Activated naive CD4-positive, alpha-beta T cell treated with Interleukin-2 at 50 U/mL for 16 hours (primary cell): ENCODE measurements around the gene GABBR2.
A peak's percentile ranks its signal among the peaks of the same experiment; 100 is the strongest.
"Not testable (repeated sequence)": the region's sequence is repeated elsewhere in the genome, so short reads cannot be mapped to it uniquely, and the experiment has no call there.

ENCODE experiments used
- DNase-seq: peaks from one replicate; pipeline ENCODE4 v3.0.0-alpha.2; 2020

The GABBR2 gene

DNA sequence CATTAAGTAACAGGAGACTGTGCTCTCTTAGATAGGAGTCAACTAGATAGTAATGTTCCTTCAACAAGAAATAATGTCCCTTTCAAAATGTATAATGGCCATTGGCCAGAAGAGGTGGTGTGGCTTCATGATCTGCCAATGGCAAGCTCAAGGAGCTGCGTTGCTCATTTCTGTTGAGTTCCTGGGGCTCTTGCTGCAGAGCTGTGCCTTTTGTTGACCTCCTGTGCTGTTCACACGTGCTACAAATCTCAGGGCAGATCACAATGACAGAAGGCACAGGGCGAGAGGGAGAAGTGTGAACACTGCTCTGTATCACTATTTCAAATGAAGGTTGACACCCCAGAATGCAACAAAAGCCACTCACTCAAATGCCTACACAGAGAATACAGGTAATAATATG, 437.3 kb downstream of the GABBR2 start:
- DNase-seq = no peak

- DNase-seq = not testable (repeated sequence)
Measured at GRCh38 chr9:98270284-98270683, 438.5 kb downstream of the GABBR2 start.

DNA sequence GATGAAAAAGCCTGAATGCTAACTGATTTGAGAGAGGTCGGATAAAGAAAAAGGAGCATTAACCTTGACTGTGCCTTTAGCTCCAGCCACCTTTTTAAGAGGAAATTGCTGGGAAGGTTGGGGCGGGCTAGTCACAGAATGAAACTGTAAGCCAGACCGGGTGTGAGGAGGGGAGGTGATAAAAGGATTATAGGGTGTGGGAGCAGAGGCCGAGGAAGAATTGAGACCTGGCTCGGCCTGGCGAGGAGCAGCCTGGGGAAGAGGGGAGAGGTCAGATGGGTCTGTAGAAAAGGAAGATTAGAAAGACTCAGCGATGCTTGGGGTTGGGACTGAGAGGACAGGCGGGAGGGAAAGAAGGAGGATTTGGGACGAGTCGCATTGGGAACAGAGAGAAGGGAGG, 439.1 kb downstream of the GABBR2 start:
- DNase-seq = not testable (repeated sequence)

- DNase-seq = not testable (repeated sequence)
Measured at GRCh38 chr9:98267556-98267955, 441.2 kb downstream of the GABBR2 start.

DNA sequence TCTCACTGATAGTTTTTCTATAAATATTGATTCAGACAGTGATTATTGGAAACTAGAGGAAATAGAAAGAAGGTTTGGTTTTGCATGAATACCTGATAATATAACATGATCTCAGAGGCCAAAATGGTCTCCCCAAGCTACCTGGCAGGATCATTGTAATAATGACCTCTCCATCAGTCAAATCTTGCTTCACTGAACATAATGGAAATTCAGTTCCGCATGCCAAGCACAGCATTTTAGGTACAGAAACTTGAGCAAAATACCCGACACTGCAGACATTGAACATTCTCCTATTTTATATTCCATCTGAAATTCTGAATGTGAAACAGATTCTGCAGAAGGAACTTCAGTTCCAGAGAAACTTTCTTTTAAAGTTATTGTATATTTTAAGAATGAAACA, 444.2 kb downstream of the GABBR2 start:
- no peak for DNase-seq

GRCh38 chr9:98263482-98264357, 445.0 kb downstream of the GABBR2 start:
- peak; percentile 85 for DNase-seq

DNA sequence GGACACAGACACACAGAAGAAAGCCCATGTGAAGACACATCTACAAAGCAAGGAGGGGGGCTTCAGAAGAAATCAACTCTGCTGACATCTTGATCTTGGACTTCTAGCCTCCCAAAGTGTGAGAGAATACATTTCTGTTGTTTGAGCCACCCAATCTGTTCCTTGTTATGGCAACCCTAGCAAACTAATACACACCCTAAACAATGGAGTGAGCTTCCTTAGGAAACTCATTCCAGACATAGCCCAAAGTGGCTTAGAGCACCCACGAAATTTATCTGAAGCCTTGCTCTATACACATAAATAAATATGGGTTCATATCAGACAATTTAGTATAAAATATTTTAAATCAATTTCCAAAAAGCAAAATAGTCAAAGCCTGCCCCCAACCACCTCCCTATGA, 445.7 kb downstream of the GABBR2 start:
- DNase-seq = no peak

DNA sequence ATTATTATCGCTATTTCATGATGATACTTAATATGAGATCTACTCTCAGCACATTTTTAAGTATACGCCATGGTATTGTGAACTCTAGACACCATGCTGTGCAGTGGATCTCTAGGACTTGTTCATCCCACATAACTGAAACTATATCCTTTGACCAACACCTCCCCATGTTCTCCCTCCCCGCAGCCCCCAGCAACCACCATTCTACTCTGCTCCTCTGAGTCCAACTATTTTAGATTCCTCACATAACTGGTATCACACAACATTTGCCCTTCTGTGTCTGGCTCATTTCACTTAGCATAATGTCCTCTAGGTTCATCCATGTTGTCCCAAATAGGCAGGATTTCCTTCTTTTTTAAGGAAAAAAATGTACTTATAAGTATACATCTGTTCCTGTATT, 446.7 kb downstream of the GABBR2 start:
- no peak for DNase-seq

- no peak for DNase-seq
Measured at GRCh38 chr9:98260635-98261034, 448.1 kb downstream of the GABBR2 start.

- DNase-seq = no peak
Measured at GRCh38 chr9:98259791-98260190, 448.9 kb downstream of the GABBR2 start.

GRCh38 chr9:98256756-98257155, 452.0 kb downstream of the GABBR2 start:
- peak; percentile 23 for DNase-seq

DNA sequence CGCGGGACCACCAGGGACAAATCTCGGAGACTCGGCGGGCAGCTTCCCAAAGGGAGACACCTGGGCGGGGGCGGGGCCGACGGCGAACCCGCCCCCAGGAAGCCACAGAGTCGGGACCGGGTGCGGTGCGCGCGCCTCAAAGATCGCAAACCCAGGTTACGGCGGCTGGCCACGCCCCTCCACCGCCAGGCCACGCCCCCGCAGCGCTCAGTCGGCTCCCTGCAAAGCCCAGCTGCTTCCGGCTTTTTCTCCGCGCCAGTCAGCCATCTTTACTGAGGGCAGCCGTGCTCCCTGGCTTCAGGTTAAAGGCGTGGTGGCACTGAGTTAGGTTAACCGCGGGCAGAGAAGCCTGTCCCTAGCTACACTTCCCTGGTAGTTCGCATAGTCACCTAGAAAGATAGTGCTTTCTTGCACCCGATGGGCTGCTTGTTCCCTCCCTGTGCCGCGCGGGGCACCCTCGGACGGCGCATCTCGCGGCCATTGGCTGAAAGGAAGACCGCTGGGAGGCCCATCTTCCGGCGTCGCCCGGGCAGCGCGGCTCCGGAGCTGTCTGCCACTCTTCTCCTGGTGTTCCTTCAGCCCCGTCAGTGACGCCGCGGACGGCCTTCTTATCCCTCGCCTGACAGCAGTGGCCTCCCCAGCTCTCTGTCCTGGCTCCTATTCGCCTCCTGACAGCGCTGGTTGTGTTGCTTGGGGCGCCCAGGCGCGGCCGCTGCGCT, 453.0 kb downstream of the GABBR2 start, which contains the start of gene TBC1D2:
Gene TBC1D2, minus strand, starts transcription at position 72 of the 719 bp plus-strand sequence. CDS start 108 bp downstream, outside the sequence.
- DNase-seq = peak; percentile 98

DNA sequence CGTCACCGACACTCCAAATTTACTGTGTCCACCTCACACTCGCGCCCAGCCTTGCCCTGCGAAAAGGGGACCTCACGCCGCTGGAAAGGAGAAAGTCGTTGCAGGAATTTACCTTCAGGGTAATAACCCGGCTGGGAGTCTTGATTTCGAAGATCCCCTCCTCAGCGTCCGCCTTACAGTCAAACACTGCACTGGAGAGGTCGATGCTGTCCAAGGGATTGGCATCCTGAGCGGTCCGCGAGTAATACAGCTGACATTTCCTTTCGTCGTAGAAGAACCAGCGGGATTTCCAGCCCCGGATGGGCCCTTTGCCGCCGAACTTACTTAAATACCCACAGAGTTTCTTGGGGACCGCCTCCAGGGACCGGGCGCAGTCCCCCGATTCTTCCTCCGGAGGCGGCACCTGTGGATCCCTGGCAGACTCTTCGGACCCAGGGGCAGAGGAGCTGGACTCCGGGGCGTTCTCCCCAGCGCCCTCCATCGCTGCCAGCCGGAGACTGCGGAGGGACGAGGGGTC, 453.6 kb downstream of the GABBR2 start:
- DNase-seq = no peak

GRCh38 chr9:98254228-98255060, 454.3 kb downstream of the GABBR2 start:
- DNase-seq = no peak

DNA sequence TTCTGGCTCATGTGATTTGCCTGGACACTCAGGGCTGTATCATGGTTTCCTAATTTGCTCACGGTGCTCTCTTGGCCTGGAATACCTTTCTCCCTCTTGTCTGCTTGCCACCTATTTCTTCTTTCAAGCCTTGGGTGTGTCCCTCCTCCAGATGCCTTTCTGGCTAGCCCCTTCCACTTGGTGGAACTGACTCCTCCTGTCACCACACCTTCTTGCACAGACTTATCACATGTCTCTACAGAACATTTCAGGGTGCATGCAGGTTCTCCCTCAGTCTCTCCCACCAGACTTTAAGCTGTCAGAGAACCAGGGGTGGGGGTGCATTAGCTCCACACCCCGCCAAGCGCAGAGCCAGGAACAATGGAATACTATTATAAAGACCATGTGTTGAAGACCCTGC, 455.2 kb downstream of the GABBR2 start:
- no peak for DNase-seq

- no peak for DNase-seq
Measured at GRCh38 chr9:98251551-98251950, 457.2 kb downstream of the GABBR2 start.

- DNase-seq = no peak
Measured at GRCh38 chr9:98249771-98250170, 459.0 kb downstream of the GABBR2 start.

DNA sequence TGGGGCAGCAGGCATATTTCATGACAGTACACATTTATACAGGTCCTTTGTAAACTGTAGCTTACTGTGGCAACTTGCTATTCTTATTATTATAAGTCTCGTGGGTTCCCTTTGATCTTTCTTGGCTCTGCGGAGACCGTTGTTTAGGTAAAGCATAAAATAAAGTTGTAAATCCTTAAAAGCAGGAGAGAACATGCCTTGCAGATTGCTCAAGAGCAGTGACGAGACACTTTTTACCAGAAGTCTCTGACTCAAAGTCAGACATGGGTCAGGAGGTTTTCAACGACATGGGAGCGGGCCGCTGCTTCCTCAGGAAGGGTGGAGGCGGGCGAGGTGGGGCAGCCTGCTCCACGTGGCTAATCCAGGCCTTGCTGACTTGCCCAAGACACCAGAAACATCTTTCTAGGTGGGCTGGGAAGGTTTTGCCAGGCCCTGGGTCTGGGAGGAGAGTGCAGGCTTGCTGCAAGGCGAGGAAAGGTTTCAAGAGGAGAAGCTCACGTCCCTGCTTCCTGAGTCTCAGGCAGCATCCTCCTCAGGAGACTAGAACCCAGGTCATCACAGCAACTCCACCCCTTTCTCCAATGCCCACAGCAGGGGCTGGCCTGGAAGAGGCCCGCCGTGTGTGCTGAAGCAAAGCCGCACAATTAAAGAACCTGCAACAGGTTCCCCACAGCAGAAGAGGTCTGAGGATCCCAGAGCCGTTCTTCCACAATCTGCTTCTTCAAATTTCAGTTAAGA, 459.8 kb downstream of the GABBR2 start:
- peak; percentile 43 for DNase-seq

- DNase-seq = no peak
Measured at GRCh38 chr9:98247831-98248657, 460.7 kb downstream of the GABBR2 start.

DNA sequence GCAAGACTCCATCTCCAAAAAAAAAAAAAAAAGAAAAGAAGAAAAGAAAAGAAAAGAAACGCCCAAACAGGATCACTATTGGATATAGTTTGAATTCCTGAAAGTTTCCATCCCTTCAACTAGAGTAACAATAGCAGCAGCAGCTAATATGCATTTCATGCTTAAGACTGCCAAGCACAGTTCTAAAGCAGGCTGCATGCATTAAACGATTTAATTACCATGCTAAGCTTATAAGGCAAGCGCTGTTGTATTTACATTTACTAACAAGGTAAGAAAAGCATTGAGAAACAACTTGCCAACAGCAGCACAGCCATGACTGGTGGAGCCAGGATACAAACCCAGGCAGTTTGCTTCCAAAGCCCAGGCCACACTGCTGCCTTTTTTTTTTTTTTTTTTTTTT, 466.3 kb downstream of the GABBR2 start:
- no peak for DNase-seq
